GM19043 (cell line): Measurements from ENCODE around the gene CHIT1.

ENCODE experiments used
- ATAC-seq: cut with Tn5 transposase; IDR thresholded peaks from one replicate; pipeline ENCODE4 v1.9.1; 2021; ENCODE audit warnings: low read depth; ENCODE audit not compliant: unreplicated experiment

CHIT1 gene

DNA sequence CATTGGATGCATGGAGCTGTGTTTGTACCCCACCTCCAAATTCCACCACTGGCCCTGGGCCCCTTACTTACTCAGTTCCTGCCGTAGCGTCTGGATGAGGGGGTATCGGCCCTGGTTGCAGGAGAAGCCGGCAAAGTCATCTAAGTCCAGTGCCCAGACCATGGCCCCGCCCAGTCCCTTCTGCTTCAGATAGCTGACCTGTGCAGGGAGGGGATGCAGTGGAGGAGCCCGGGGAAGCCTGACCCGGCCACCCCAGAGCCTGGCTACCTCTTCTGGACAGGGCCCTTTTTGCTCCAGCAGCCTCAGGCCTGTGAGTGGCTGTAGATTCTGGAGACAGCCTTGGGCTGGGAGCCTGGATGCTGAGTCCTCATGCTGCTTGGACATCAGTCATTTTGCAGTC is 11.8 kb downstream of the CHIT1 start:
- ATAC-seq, result no peak

- no peak for ATAC-seq
Observed at GRCh38 chr1:203217139-203217655, 12.3 kb downstream of the CHIT1 start.

DNA sequence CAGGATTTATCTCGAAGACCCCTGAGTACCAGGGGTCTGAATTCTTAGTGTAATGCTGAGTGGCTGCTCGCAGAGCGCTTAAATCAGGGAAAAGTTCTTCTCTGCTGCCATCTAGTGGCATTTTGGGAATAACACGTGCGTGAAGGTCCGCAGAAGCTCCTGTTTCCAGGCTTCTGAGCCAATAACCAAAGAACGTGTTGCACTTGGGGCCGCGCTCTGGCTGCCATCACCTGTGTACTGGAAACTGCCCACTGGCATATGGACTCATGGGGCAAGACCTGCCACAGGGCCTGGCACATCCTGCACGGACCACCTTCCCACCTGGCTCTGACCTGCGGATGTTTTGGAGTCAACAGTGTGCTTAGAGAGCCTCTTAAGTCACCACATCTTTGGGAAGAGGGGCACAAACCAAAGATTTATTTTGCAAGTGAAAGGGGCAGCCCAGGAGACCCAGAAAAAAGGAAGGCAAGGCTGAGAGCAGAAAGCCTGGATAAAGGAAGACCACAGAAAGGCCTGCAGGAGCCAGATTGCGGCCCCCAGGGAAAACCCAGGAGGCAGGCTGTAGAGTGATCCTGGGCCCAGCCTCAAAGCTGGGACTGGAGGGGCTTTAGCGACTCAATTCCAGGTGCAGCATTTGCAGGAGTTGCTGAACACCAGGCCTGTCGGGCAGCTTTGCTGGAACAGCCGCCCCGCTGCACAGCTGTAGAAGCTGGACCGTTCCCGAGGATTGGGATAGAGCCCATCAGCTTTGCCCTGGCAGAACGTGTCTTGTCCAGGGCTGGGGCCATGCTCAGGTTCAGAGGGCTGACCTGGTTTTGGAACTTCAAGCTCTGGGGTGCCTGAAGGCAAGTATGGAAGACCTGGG is 13.0 kb downstream of the CHIT1 start:
- no peak for ATAC-seq

- no peak for ATAC-seq
Observed at GRCh38 chr1:203215573-203215972, 13.9 kb downstream of the CHIT1 start.

GRCh38 chr1:203214871-203215270 is 14.6 kb downstream of the CHIT1 start:
- ATAC-seq, result no peak

GRCh38 chr1:203213126-203213525 is 16.3 kb downstream of the CHIT1 start:
- no peak for ATAC-seq

- ATAC-seq, result no peak
Observed at GRCh38 chr1:203211812-203212211, 17.7 kb downstream of the CHIT1 start.

- ATAC-seq, result no peak
Observed at GRCh38 chr1:203210988-203211387, 18.5 kb downstream of the CHIT1 start.

- ATAC-seq, result no peak
Observed at GRCh38 chr1:203210350-203210749, 19.1 kb downstream of the CHIT1 start.

GRCh38 chr1:203208181-203208580 is 21.3 kb downstream of the CHIT1 start:
- no peak for ATAC-seq

GRCh38 chr1:203207751-203208150 is 21.7 kb downstream of the CHIT1 start:
- ATAC-seq, result no peak

DNA sequence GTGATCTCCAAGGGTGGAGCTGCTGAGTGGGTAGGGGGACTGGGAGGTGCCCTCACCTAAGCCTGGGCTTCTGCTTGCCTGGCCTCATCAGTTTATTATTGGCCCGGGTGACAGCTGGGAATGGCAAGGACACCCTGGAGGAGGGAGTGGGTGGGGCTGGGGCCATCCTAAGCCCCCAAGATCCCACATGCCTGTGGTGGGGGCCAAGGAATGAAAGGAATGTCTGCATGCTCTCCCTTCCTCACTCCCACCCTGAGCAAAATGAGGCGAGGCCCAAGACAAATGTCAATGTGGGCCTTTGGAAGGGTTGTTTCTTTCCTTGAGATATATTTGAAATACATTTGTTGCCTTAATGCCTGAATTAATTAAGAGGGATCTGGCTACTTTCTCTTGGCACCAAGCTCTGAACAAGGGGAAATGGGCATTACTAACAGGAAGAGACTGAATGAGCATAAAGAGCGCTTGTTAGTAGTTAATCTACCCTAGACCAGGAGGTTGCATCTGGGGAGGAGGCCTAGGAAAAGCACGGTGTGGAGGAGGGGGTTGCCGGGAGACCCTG is 23.3 kb downstream of the CHIT1 start:
- ATAC-seq, result no peak

- no peak for ATAC-seq
Observed at GRCh38 chr1:203204756-203205155, 24.7 kb downstream of the CHIT1 start.

GRCh38 chr1:203202431-203203245 is 26.8 kb downstream of the CHIT1 start:
- no peak for ATAC-seq

- no peak for ATAC-seq
Observed at GRCh38 chr1:203201516-203202205, 27.8 kb downstream of the CHIT1 start.

GRCh38 chr1:203200916-203201315 is 28.6 kb downstream of the CHIT1 start:
- ATAC-seq, result no peak

DNA sequence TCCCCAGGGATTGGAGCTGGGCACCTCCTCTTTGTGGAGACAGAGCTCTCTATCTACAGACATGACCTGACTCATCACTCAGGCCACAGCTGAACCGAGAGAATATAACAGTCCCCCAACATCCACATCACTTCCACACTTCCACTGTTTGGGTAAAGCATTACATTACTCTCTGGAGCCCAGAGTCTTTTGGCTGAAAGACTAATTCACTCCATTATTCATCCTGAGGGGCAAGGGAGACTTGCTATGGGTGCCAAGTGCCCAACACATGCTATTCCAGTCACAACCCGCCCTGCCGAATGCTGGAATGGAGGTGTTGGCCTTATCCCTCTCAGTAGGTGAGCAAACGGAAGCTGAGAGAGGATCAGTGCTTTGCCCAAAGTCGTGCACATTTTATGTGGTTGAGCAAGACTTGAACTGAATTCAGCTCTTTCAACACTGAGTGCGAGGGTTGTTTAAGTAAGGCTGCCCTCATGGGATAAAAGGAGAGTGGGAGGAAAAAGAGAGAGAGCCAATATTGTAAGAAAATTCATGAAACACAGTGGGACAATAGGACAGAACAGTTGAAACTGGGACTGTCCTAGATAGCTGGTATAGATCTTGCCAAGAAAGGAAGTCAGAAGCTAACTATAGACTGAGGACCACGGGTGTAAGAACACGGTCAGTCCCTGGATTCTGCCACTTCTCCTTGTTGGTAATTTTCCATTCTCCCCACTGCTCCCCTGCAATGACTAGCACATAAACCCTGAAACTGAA is 29.5 kb downstream of the CHIT1 start:
- no peak for ATAC-seq

DNA sequence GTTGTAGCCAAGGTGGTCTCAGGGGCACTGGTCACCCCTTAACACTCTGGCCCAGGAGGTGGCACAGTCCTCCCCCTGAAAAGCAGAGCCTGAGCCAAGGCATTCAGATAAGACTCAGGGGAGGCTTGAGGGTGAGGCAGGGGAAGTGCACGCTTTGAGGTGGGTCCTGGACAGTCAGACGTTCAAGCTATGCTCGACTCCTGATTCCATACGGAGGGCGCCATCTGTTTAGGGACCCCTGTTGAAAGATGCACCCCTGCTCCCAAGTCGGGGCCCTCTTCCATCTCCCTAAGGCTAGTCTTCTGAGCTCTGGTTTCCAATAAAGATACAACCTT is 30.0 kb downstream of the CHIT1 start:
- ATAC-seq, result no peak

- no peak for ATAC-seq
Observed at GRCh38 chr1:203199002-203199401, 30.5 kb downstream of the CHIT1 start.

GRCh38 chr1:203197625-203198024 is 31.8 kb downstream of the CHIT1 start:
- ATAC-seq, result no peak
